HCT116 (cell line): ENCODE results near the gene MRPS21. TPM values are rescaled to one million over a fixed set of nuclear protein-coding genes. Genes with fewer than 3 reads are reported as not detected.
A peak's percentile ranks its signal among the peaks of the same experiment; 100 is the strongest.

Source experiments
- ATAC-seq: fragments of 200-7000 bp; cut with Tn5 transposase; 2 replicates; pipeline ENCODE4 v1.9.1; 2020; ENCODE audit warnings: mild to moderate bottlenecking, moderate library complexity
- BruUV-seq: library from RNA; stranded (reverse); fragments of 400-500 nt; replicated peaks from 2 replicates; lab custom pipeline; 2021; lab: Mats Ljungman, UMichigan
- CTCF ChIA-PET: fragments of 300-600 bp; sonication (Branson Sonifier 250); formaldehyde crosslinking; loops from one replicate; lab custom pipeline; 2021; ENCODE audit warnings: antibody characterized with exemption; lab: Charles Lee
- POLR2A ChIA-PET: fragments of 300-600, 350-600 bp; sonication (Branson Sonifier 250); formaldehyde crosslinking; loops from one replicate; lab custom pipeline; 2021; ENCODE audit warnings: antibody characterized with exemption; lab: Charles Lee
- RAD21 ChIA-PET, 2 experiments: fragments of 300-600 bp; sonication (Branson Sonifier 250); formaldehyde crosslinking; loops; one replicate each; lab custom pipeline; 2023; ENCODE audit warnings: low total read pairs in 2 of 2; ENCODE audit not compliant: uncharacterized antibody in 2 of 2, unreplicated experiment in 2 of 2, low non-redundant PET in 1 of 2; lab: Charles Lee
- DNase-seq: peaks from one replicate; pipeline ENCODE4 v3.0.0-alpha.2; 2010; ENCODE audit warnings: low read depth, low spot score
- H2AFZ ChIP-seq: fragments of 200-600 bp; shearing (Covaris generic), sonication (generic); 2 replicates; pipeline ENCODE4 v1.6.1; 2017; ENCODE audit warnings: low read depth, mixed run types, mixed read lengths, antibody characterized with exemption, low read length; ENCODE audit not compliant: poor library complexity, severe bottlenecking
- H3K27ac ChIP-seq: 2 replicates; pipeline ENCODE4 v1.5.1; 2012; ENCODE audit warnings: low read depth, low read length
- H3K27me3 ChIP-seq: fragments of 200-600 bp; sonication (generic); 2 replicates; pipeline ENCODE4 v1.6.1; 2016; ENCODE audit warnings: mixed run types, low read length, mixed read lengths; ENCODE audit not compliant: insufficient read depth
- H3K36me3 ChIP-seq, 2 experiments: fragments of 200-500 bp in 1 of 2; fragments of 200-600 bp in 1 of 2; sonication (Bioruptor generic) in 1 of 2; sonication (generic) in 1 of 2; 2 replicates each; pipeline versions ENCODE4 v1.5.1 to v1.6.1; 2014 to 2016; ENCODE audit warnings: low read length in 2 of 2, inconsistent platforms in 1 of 2, mixed read lengths in 1 of 2, mixed run types in 1 of 2; ENCODE audit not compliant: insufficient read depth in 2 of 2, control insufficient read depth in 1 of 2
- H3K4me1 ChIP-seq, 2 experiments: fragments of 200-600 bp in 1 of 2; sonication (generic) in 1 of 2; 2 replicates each; pipeline versions ENCODE4 v1.5.1 to v1.6.1; 2012 to 2017; ENCODE audit warnings: low read length in 2 of 2, inconsistent platforms in 1 of 2, mild to moderate bottlenecking in 1 of 2, mixed read lengths in 1 of 2, mixed run types in 1 of 2, moderate library complexity in 1 of 2; ENCODE audit not compliant: insufficient read depth in 2 of 2, control insufficient read depth in 1 of 2
- H3K4me2 ChIP-seq: fragments of 200-600 bp; sonication (generic); 2 replicates; pipeline ENCODE4 v1.6.1; 2017; ENCODE audit warnings: mixed run types, low read length, mixed read lengths
- H3K4me3 ChIP-seq, 2 experiments: fragments of 200-600 bp in 1 of 2; sonication (generic) in 1 of 2; replicated peaks in 1 of 2; 2 replicates each; pipeline ENCODE4 v1.5.1; 2011 to 2016; ENCODE audit warnings: low read length in 2 of 2, control low read depth in 1 of 2, low read depth in 1 of 2, mild to moderate bottlenecking in 1 of 2, mixed read lengths in 1 of 2, mixed run types in 1 of 2
- H3K79me2 ChIP-seq: fragments of 200-600 bp; sonication (generic); 2 replicates; pipeline ENCODE4 v1.6.1; 2017; ENCODE audit warnings: mild to moderate bottlenecking, mixed run types, low read length, moderate library complexity, mixed read lengths; ENCODE audit not compliant: insufficient read depth
- H3K9ac ChIP-seq: fragments of 200-600 bp; sonication (generic); 2 replicates; pipeline ENCODE4 v1.6.1; 2016; ENCODE audit warnings: low read length, mixed read lengths
- H3K9me2 ChIP-seq: fragments of 200-600 bp; sonication (generic), shearing (Covaris generic); 2 replicates; pipeline ENCODE4 v1.6.1; 2017; ENCODE audit warnings: mixed run types, mild to moderate bottlenecking, moderate library complexity; ENCODE audit not compliant: insufficient read depth
- H3K9me3 ChIP-seq, 2 experiments: fragments of 200-500 bp in 1 of 2; fragments of 200-600 bp in 1 of 2; sonication (Bioruptor generic) in 1 of 2; sonication (generic) in 1 of 2; 2 replicates each; pipeline ENCODE4 v1.6.1; 2014 to 2017; ENCODE audit warnings: low read length in 2 of 2, mixed read lengths in 2 of 2, inconsistent platforms in 1 of 2, low read depth in 1 of 2, mild to moderate bottlenecking in 1 of 2, mixed run types in 1 of 2, moderate library complexity in 1 of 2; ENCODE audit not compliant: control insufficient read depth in 1 of 2, insufficient read depth in 1 of 2
- H4K20me1 ChIP-seq: fragments of 200-600 bp; sonication (generic), shearing (Covaris generic); 2 replicates; pipeline ENCODE4 v1.6.1; 2017; ENCODE audit warnings: mixed run types, mild to moderate bottlenecking, moderate library complexity; ENCODE audit not compliant: insufficient read depth
- EGR1 ChIP-seq: IDR thresholded peaks from 2 replicates; pipeline ENCODE4 v1.6.1; 2012; ENCODE audit warnings: low read depth
- ELF1 ChIP-seq: IDR thresholded peaks from 2 replicates; pipeline ENCODE4 v1.6.1; 2012; ENCODE audit warnings: low read depth, borderline replicate concordance
- EZH2 ChIP-seq: fragments of 200-600 bp; sonication (generic); IDR thresholded peaks from 2 replicates; pipeline ENCODE4 v1.6.1; 2017; ENCODE audit warnings: antibody characterized with exemption, mixed run types
- FOSL1 ChIP-seq: IDR thresholded peaks from 2 replicates; pipeline ENCODE4 v1.6.1; 2012; ENCODE audit warnings: low read depth
- POLR2A ChIP-seq: IDR thresholded peaks from 2 replicates; pipeline ENCODE4 v1.7.0; 2011; ENCODE audit warnings: borderline replicate concordance; ENCODE audit not compliant: insufficient read depth, insufficient read length; ENCODE audit errors: extremely low read depth
- SIN3A ChIP-seq: IDR thresholded peaks from 2 replicates; pipeline ENCODE4 v1.6.1; 2012; ENCODE audit warnings: low read depth
- SRF ChIP-seq: IDR thresholded peaks from 2 replicates; pipeline ENCODE4 v1.6.1; 2012; ENCODE audit warnings: low read depth
- YY1 ChIP-seq: IDR thresholded peaks from 2 replicates; pipeline ENCODE4 v1.6.1; 2011; ENCODE audit warnings: low read length, low read depth, moderate library complexity, mild to moderate bottlenecking; ENCODE audit not compliant: insufficient replicate concordance; ENCODE audit errors: extremely low read depth
- ZNF274 ChIP-seq: fragments of 200-500 bp; sonication (Bioruptor generic); IDR thresholded peaks from 2 replicates; pipeline ENCODE4 v1.6.1; 2014; ENCODE audit warnings: mild to moderate bottlenecking, low read depth, low read length, inconsistent platforms
- intact Hi-C: fragments of 100-400 bp; cut with micrococcal nuclease; formaldehyde crosslinking; loops from 2 replicates; pipeline ENCODE4 v1.10.0; 2022
- total RNA-seq: library from RNA; stranded (reverse); gene quantifications from one replicate; pipeline ENCODE4 v1.2.1, GENCODE V29; 2021; ENCODE audit not compliant: unreplicated experiment
- TF ChIP-seq, protein P1 (sequence below), 3 experiments: fragments of 200-600 bp in 1 of 3; sonication (generic) in 1 of 3; IDR thresholded peaks in 2 of 3; conservative IDR thresholded peaks in 1 of 3; 2 replicates each; pipeline ENCODE4 v1.5.1; 2012 to 2017; ENCODE audit warnings: low read depth in 2 of 3, low read length in 2 of 3, antibody characterized with exemption in 1 of 3, borderline replicate concordance in 1 of 3, control low read depth in 1 of 3, mild to moderate bottlenecking in 1 of 3, mixed read lengths in 1 of 3, mixed run types in 1 of 3, moderate library complexity in 1 of 3; ENCODE audit not compliant: insufficient read depth in 1 of 3
- TF ChIP-seq, protein P2 (sequence below): IDR thresholded peaks from 2 replicates; pipeline ENCODE4 v1.6.1; 2012
- TF ChIP-seq, protein P3 (sequence below): IDR thresholded peaks from 2 replicates; pipeline ENCODE4 v1.6.1; 2012

MRPS21 gene
- total RNA-seq, 1 experiment from 2014 or later = 96.9 TPM

DNA sequence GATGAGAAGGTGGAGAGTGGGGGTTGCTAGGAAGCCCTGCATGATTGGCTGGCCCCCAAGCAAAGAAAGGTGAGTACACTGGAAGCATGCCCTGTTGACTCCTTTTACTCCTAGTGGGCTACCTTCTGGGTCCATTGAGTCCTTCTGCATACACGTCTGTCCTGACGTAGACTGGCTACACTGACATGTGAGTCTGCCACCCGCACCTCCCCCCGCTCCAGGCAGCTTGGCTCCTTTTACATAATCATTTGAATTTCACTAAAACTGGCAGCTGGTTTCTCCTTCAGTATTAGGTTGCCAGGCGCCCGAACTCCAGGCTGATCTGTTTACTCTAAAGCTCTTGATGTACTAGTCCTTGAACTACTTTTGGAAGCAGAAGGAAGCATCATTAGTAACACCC, 8.7 kb downstream of the MRPS21 start:
- H3K4me3 ChIP-seq = no peak overlapping the region
- POLR2A ChIA-PET = no interaction called here
- RAD21 ChIA-PET = no interaction called here
- H3K79me2 ChIP-seq = peaks cover 63% of the 10 kb centered on the region
- no peaks in the 10 kb centered on the region for H3K27me3 ChIP-seq
- DNase-seq (no peak), ATAC-seq (no peak)
- peaks cover 37 to 42% of the 10 kb centered on the region in 2 experiments for H3K36me3 ChIP-seq
- no peak overlapping the region for H3K4me2 ChIP-seq
- H3K9me3 ChIP-seq = no peaks in the 10 kb centered on the region
- intact Hi-C loops = no loop called here
- H3K4me1 ChIP-seq = no peaks in the 10 kb centered on the region
- CTCF ChIA-PET = no interaction called here
- H4K20me1 ChIP-seq = peaks cover 4% of the 10 kb centered on the region; the same call in 1 of the 2 replicates
- no peak overlapping the region for H2AFZ ChIP-seq
- no peak overlapping the region for H3K27ac ChIP-seq
- TSS peak; percentile 1 for BruUV-seq
- TF ChIP-seq, protein P1, sequence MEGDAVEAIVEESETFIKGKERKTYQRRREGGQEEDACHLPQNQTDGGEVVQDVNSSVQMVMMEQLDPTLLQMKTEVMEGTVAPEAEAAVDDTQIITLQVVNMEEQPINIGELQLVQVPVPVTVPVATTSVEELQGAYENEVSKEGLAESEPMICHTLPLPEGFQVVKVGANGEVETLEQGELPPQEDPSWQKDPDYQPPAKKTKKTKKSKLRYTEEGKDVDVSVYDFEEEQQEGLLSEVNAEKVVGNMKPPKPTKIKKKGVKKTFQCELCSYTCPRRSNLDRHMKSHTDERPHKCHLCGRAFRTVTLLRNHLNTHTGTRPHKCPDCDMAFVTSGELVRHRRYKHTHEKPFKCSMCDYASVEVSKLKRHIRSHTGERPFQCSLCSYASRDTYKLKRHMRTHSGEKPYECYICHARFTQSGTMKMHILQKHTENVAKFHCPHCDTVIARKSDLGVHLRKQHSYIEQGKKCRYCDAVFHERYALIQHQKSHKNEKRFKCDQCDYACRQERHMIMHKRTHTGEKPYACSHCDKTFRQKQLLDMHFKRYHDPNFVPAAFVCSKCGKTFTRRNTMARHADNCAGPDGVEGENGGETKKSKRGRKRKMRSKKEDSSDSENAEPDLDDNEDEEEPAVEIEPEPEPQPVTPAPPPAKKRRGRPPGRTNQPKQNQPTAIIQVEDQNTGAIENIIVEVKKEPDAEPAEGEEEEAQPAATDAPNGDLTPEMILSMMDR (IDR thresholded peaks at IDR 0.05 in 2 of 3, conservative IDR thresholded peaks at IDR 0.05 in 1 of 3; ENCODE audit: borderline replicate concordance in 1 of 3, insufficient read depth in 1 of 3, low read depth in 2 of 3, low read length in 2 of 3) = no peak
- no peak for TF ChIP-seq EZH2
- TF ChIP-seq FOSL1 = no peak
- TF ChIP-seq, protein P2, sequence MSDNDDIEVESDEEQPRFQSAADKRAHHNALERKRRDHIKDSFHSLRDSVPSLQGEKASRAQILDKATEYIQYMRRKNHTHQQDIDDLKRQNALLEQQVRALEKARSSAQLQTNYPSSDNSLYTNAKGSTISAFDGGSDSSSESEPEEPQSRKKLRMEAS = no peak
- no peak for TF ChIP-seq YY1
- TF ChIP-seq ZNF274 = no peak
- no peak for TF ChIP-seq POLR2A
- no peak for TF ChIP-seq SIN3A
- no peak for TF ChIP-seq ELF1
- no peak for TF ChIP-seq SRF
- TF ChIP-seq, protein P3, sequence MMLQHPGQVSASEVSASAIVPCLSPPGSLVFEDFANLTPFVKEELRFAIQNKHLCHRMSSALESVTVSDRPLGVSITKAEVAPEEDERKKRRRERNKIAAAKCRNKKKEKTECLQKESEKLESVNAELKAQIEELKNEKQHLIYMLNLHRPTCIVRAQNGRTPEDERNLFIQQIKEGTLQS = no peak
- TF ChIP-seq EGR1 = no peak
- H3K9me2 ChIP-seq = no peaks in the 10 kb centered on the region
- H3K9ac ChIP-seq = no peak overlapping the region
